MM.1S (cell line): ENCODE data around the gene CD200R1L.

ENCODE experiments used
- DNase-seq: peaks from one replicate; pipeline ENCODE4 v3.0.0-alpha.2; 2015
- H2AFZ ChIP-seq: fragments of 300-600 bp; sonication (generic); 2 replicates; pipeline ENCODE4 v1.6.0; 2016; ENCODE audit warnings: antibody characterized with exemption, low read length
- H3F3A ChIP-seq: fragments of 300-600 bp; sonication (generic); 2 replicates; pipeline ENCODE4 v1.6.1; 2016; ENCODE audit warnings: mild to moderate bottlenecking, antibody characterized with exemption, low read length, moderate library complexity, mixed read lengths; ENCODE audit not compliant: insufficient read depth
- H3K27ac ChIP-seq: fragments of 300-600 bp; sonication (generic); 2 replicates; pipeline ENCODE4 v1.5.1; 2016; ENCODE audit warnings: mild to moderate bottlenecking, low read length
- H3K27me3 ChIP-seq: fragments of 300-600 bp; sonication (generic); replicated peaks from 2 replicates; pipeline ENCODE4 v1.6.0; 2016; ENCODE audit warnings: low read length; ENCODE audit not compliant: insufficient read depth
- H3K36me3 ChIP-seq: fragments of 300-600 bp; sonication (generic); replicated peaks from 2 replicates; pipeline ENCODE4 v1.6.1; 2016; ENCODE audit warnings: mild to moderate bottlenecking, low read length, mixed read lengths; ENCODE audit not compliant: insufficient read depth
- H3K4me1 ChIP-seq: fragments of 300-600 bp; sonication (generic); 2 replicates; pipeline ENCODE4 v1.6.1; 2016; ENCODE audit warnings: low read length, mixed read lengths
- H3K4me2 ChIP-seq: fragments of 300-600 bp; sonication (generic); 2 replicates; pipeline ENCODE4 v1.6.0; 2016; ENCODE audit warnings: low read depth, low read length
- H3K4me3 ChIP-seq: fragments of 300-600 bp; sonication (generic); 2 replicates; pipeline ENCODE4 v1.5.1; 2016; ENCODE audit warnings: low read length, mixed read lengths
- H3K79me2 ChIP-seq: fragments of 300-600 bp; sonication (generic); 2 replicates; pipeline ENCODE4 v1.6.1; 2016; ENCODE audit warnings: mixed run types, low read length, mixed read lengths
- H3K9ac ChIP-seq: fragments of 300-600 bp; sonication (generic); 2 replicates; pipeline ENCODE4 v1.6.1; 2016; ENCODE audit warnings: low read length, mixed read lengths
- H3K9me2 ChIP-seq: fragments of 300-600 bp; sonication (generic); replicated peaks from 2 replicates; pipeline ENCODE4 v1.6.1; 2016; ENCODE audit warnings: mild to moderate bottlenecking, low read length, mixed read lengths; ENCODE audit not compliant: insufficient read depth
- H3K9me3 ChIP-seq: fragments of 300-600 bp; sonication (generic); replicated peaks from 2 replicates; pipeline ENCODE4 v1.6.1; 2016; ENCODE audit warnings: mild to moderate bottlenecking, low read length, mixed read lengths; ENCODE audit not compliant: insufficient read depth
- H4K20me1 ChIP-seq: fragments of 300-600 bp; sonication (generic); 2 replicates; pipeline ENCODE4 v1.6.1; 2016; ENCODE audit warnings: mild to moderate bottlenecking, low read length, moderate library complexity, mixed read lengths; ENCODE audit not compliant: insufficient read depth
- CTCF ChIP-seq: fragments of 300-600 bp; sonication (generic); IDR thresholded peaks from 2 replicates; pipeline ENCODE4 v1.5.1; 2016; ENCODE audit warnings: antibody characterized with exemption, low read length, mixed read lengths
- EZH2 ChIP-seq: fragments of 300-600 bp; sonication (generic); optimal IDR thresholded peaks from 2 replicates; pipeline ENCODE3; 2017; ENCODE audit warnings: low read depth, mild to moderate bottlenecking, antibody characterized with exemption, low read length, mixed read lengths
- EZH2phosphoT487 ChIP-seq: fragments of 300-600 bp; sonication (generic); IDR thresholded peaks from 2 replicates; pipeline ENCODE4 v1.6.1; 2018; ENCODE audit warnings: antibody characterized with exemption, low read length

CD200R1L gene

GRCh38 chr3:112810561-112810960 is 36.1 kb downstream of the CD200R1L start:
- peaks cover 13% of the 10 kb centered on the region for H3K4me1 ChIP-seq
- H4K20me1 ChIP-seq = no peaks in the 10 kb centered on the region
- no peaks in the 10 kb centered on the region for H3K9me3 ChIP-seq
- H3K36me3 ChIP-seq = no peaks in the 10 kb centered on the region
- H3K4me3 ChIP-seq = no peak overlapping the region
- no peaks in the 10 kb centered on the region for H3K9me2 ChIP-seq
- H2AFZ ChIP-seq = no peak overlapping the region
- no peaks in the 10 kb centered on the region for H3K79me2 ChIP-seq
- no peaks in the 10 kb centered on the region for H3F3A ChIP-seq
- H3K27ac ChIP-seq = no peak overlapping the region
- no peaks in the 10 kb centered on the region for H3K27me3 ChIP-seq
- no peak for TF ChIP-seq EZH2
- TF ChIP-seq EZH2phosphoT487 = no peak
- TF ChIP-seq CTCF = no peak
- no peak overlapping the region for H3K4me2 ChIP-seq
- no peak for DNase-seq
- no peak overlapping the region for H3K9ac ChIP-seq

GRCh38 chr3:112808136-112808535 is 38.5 kb downstream of the CD200R1L start:
- H3K9me2 ChIP-seq = no peaks in the 10 kb centered on the region
- H3K4me1 ChIP-seq = no peaks in the 10 kb centered on the region
- H3K36me3 ChIP-seq = no peaks in the 10 kb centered on the region
- H3K79me2 ChIP-seq = no peaks in the 10 kb centered on the region
- no peak for DNase-seq
- H3F3A ChIP-seq = no peaks in the 10 kb centered on the region
- TF ChIP-seq EZH2 (no peak), EZH2phosphoT487 (no peak), CTCF (no peak)
- H3K9me3 ChIP-seq = no peaks in the 10 kb centered on the region
- no peak overlapping the region for H3K9ac ChIP-seq
- no peaks in the 10 kb centered on the region for H4K20me1 ChIP-seq
- H3K27me3 ChIP-seq = no peaks in the 10 kb centered on the region
- H3K4me2 ChIP-seq = no peak overlapping the region
- no peak overlapping the region for H3K4me3 ChIP-seq
- H3K27ac ChIP-seq = no peak overlapping the region
- no peak overlapping the region for H2AFZ ChIP-seq

- Histone ChIP-seq H3K9me2 (no peaks in the 10 kb centered on the region), H2AFZ (no peak overlapping the region), H3K9me3 (no peaks in the 10 kb centered on the region), H3K4me3 (no peak overlapping the region), H3K9ac (no peak overlapping the region), H3K27me3 (no peaks in the 10 kb centered on the region), H3K79me2 (no peaks in the 10 kb centered on the region), H3F3A (no peaks in the 10 kb centered on the region), H3K4me1 (no peaks in the 10 kb centered on the region), H3K4me2 (no peak overlapping the region), H4K20me1 (no peaks in the 10 kb centered on the region), H3K27ac (no peak overlapping the region), H3K36me3 (no peaks in the 10 kb centered on the region)
- TF ChIP-seq EZH2phosphoT487 (no peak), EZH2 (no peak), CTCF (no peak)
- no peak for DNase-seq
These were observed 39.0 kb downstream of the CD200R1L start for GRCh38 chr3:112807685-112808084.

GRCh38 chr3:112806903-112807302 is 39.8 kb downstream of the CD200R1L start:
- Histone ChIP-seq H3K9me2 (no peaks in the 10 kb centered on the region), H3K27me3 (no peaks in the 10 kb centered on the region), H2AFZ (no peak overlapping the region), H4K20me1 (no peaks in the 10 kb centered on the region), H3K9ac (no peak overlapping the region), H3K79me2 (no peaks in the 10 kb centered on the region), H3F3A (no peaks in the 10 kb centered on the region), H3K4me1 (no peaks in the 10 kb centered on the region), H3K27ac (no peak overlapping the region), H3K4me3 (no peak overlapping the region), H3K36me3 (no peaks in the 10 kb centered on the region), H3K4me2 (no peak overlapping the region), H3K9me3 (no peaks in the 10 kb centered on the region)
- DNase-seq = no peak
- TF ChIP-seq EZH2phosphoT487 (no peak), CTCF (no peak), EZH2 (no peak)
